Astrocyte of the cerebellum (primary cell): Measurements from ENCODE around the gene RNF212B.
A peak's percentile ranks its signal among the peaks of the same experiment; 100 is the strongest.

Source experiments
- DNase-seq: peaks from one replicate; pipeline ENCODE4 v3.0.0-alpha.2; 2011; ENCODE audit warnings: low read depth
- H3K4me3 ChIP-seq: 2 replicates; pipeline ENCODE4 v1.5.1; 2011; ENCODE audit warnings: mild to moderate bottlenecking, low read depth, low read length, moderate library complexity
- in situ Hi-C: cut with HindIII; loops from 2 replicates; pipeline ENCODE4 v1.10.0; 2017; ENCODE audit warnings: low sequenced_read_pairs
- TF ChIP-seq, protein P1 (sequence below): IDR thresholded peaks from 2 replicates; pipeline ENCODE4 v1.5.1; 2012; ENCODE audit warnings: low read length, low read depth, moderate library complexity, mild to moderate bottlenecking; ENCODE audit errors: missing control alignments

Gene RNF212B

DNA sequence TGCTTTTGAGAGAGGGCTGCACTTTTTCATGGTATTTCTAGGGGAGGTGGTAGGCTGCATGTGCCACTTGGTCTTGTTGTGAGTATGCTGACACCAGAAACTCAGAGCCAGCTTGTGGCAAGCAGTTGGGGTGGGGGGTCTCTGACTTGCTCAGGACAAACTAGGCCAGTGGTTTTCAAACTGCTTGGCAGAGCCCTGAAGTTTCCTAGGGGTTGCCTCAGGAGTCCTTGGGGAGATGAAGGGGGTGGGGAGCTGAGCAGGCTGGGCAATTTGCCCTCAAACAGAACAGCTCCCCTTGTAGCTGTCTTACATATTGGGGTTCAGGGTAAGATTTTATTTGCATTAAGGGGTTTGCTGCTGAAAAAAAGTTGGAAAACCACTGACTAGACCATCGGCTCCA lies 72.8 kb downstream of the RNF212B start:
- no peak for DNase-seq
- in situ Hi-C loops, result no loop called here
- H3K4me3 ChIP-seq, result no peak overlapping the region
- TF ChIP-seq, protein P1, sequence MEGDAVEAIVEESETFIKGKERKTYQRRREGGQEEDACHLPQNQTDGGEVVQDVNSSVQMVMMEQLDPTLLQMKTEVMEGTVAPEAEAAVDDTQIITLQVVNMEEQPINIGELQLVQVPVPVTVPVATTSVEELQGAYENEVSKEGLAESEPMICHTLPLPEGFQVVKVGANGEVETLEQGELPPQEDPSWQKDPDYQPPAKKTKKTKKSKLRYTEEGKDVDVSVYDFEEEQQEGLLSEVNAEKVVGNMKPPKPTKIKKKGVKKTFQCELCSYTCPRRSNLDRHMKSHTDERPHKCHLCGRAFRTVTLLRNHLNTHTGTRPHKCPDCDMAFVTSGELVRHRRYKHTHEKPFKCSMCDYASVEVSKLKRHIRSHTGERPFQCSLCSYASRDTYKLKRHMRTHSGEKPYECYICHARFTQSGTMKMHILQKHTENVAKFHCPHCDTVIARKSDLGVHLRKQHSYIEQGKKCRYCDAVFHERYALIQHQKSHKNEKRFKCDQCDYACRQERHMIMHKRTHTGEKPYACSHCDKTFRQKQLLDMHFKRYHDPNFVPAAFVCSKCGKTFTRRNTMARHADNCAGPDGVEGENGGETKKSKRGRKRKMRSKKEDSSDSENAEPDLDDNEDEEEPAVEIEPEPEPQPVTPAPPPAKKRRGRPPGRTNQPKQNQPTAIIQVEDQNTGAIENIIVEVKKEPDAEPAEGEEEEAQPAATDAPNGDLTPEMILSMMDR, result no peak

DNA sequence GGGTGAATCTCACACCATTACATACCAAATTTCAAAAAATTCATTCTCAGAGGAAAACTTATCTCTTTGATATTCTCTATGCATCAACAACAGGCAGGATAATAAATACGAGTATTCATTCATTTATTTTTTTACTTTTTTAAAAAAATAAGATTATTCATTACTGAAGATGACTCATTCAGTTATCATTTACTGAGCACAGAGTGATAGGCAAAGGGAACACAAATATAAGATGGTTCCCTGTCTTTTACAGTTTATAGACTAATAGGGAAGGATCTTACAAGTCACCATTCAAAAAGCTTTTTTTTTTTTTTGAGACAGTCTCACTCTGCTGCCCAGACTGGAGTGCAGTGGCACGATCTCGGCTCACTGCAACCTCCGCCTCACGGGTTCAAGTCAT lies 78.6 kb downstream of the RNF212B start:
- in situ Hi-C loops, result no loop called here
- TF ChIP-seq, protein P1, result no peak
- H3K4me3 ChIP-seq, result no peak overlapping the region
- DNase-seq, result no peak

DNA sequence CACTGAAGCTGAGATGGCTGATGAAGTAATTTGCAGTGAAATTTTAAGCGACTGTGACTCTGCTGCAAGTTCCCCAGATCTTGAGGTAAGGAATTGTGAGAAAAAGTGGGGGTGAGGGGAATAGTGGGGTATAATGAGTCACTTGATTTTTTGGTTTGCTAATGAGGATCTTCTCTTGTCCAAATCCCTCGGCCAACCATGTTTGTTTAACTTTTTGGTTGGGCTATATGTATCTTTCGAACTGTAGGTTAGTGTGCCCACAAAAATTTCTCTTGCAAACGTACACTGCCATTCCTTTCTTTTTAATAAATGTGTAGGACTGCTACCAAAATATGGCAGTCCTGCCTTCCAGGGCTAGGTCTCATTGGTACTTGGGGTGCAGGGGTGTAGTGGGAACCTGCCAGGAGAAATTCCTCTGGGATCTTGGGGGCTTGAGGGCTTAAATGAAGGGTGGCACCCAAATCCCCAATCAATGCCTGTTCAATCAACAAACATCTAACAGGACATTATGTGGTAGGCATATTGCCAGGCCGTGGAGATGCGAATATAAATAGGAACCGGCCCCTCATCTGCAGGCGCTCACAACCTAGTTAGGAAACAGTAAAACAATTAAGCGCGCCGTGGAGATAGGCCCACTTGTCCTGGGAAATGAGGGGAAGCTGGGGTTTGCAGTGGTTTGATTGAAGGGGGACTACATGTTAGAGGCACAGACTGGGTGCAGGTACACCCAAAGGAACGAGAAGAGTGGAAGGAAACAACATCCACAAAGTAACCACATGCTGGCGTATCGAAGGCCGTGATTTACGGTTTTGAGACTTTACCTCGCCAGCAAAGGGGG lies 82.2 kb downstream of the RNF212B start:
- in situ Hi-C loops, result no loop called here
- TF ChIP-seq, protein P1, result no peak
- DNase-seq, result no peak
- H3K4me3 ChIP-seq, result peak overlapping the region; percentile 35

DNA sequence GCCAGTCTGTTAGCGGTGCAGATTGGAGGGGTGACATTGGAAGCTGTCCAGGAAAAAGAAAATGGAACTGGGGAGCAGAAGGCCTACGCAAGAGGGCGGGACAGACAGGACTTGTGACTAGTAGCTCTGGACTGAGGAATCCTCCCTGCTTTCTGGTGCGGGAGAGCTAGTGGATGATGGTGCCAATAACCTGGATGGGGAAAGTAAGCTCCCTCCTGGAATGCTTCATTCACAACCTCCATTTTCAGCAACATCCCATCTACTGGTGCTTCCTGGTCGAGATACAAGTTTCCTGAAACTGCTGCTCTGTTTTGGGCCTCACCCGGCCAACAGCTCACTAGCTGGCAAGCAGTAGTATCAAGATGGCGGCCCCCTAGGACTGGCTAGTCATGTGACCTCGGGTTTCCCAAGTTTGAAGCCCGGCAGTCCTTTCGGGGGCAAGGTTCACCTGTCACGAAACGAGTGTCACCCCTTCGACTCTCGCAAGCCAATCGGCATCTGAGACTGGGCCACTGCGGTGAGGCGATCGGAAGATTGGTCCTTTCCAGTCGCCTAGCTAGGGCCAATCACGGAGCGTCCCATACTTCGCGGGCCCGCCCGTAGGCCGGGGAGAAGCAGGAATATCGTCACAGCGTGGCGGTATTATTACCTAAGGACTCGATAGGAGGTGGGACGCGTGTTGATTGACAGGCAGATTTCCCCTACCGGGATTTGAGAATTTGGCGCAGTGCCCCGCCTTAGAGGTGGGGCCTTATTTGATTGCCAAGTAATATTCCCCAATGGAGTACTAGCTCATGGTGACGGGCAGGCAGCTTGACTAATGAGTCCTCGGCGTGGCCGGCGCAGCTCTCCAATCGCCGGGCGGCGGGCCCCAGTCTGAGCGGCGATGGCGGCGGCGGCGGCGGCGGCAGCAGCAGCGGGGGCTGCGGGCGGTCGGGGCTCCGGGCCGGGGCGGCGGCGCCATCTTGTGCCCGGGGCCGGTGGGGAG lies 83.1 kb downstream of the RNF212B start, which contains the start of gene PABPN1:
Gene PABPN1 (plus strand): TSS at position 874 of the 988 bp plus-strand sequence. CDS start 13 bp downstream, at position 887.
- in situ Hi-C loops, result no loop called here
- peak; percentile 100 for DNase-seq
- peak within 1 kb of the TSS; percentile 59 for H3K4me3 ChIP-seq
- TF ChIP-seq, protein P1, result no peak

DNA sequence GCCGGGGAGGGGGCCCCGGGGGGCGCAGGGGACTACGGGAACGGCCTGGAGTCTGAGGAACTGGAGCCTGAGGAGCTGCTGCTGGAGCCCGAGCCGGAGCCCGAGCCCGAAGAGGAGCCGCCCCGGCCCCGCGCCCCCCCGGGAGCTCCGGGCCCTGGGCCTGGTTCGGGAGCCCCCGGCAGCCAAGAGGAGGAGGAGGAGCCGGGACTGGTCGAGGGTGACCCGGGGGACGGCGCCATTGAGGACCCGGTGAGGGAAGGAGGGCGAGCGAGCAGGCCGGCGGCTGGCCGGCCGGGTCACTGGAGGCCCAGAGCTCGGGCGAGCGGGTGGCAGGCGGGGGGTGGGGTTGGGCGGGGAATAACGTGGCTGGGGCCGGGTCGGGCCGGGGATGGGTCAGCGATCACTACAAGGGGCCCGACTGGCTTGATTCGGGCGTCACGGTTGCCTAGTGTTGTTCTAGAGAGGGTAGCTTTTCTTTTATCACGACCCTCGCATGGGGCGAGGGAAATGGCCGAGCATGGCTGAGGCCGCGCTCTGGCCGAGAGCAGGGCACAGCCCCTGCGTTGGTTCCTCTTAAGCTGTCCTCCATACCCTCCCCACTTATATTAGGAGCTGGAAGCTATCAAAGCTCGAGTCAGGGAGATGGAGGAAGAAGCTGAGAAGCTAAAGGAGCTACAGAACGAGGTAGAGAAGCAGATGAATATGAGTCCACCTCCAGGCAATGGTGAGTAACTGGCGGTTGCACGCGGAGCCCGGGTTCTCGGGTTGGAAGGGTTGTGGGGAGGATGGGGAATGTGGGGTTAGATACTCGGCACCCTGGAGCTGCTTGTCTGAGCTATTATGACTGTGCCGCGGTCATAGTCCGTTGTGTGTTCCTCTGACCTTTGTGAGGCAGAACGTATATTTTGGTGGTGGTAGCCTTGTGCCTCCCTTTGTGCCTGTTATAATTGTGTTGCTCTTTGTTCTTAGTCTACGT lies 84.1 kb downstream of the RNF212B start:
- in situ Hi-C loops, result no loop called here
- TF ChIP-seq, protein P1, result no peak
- DNase-seq, result no peak
- peak overlapping the region; percentile 59 for H3K4me3 ChIP-seq
